ENCODE results near the gene CADM1. TPM values are rescaled to one million over a fixed set of nuclear protein-coding genes. Genes with fewer than 3 reads are reported as not detected.

The CADM1 gene
- polyA plus RNA-seq, 1 donor (not counting 4 experiments of a cell fraction or from before 2014, with no cell fraction given): 9.5 TPM

DNA sequence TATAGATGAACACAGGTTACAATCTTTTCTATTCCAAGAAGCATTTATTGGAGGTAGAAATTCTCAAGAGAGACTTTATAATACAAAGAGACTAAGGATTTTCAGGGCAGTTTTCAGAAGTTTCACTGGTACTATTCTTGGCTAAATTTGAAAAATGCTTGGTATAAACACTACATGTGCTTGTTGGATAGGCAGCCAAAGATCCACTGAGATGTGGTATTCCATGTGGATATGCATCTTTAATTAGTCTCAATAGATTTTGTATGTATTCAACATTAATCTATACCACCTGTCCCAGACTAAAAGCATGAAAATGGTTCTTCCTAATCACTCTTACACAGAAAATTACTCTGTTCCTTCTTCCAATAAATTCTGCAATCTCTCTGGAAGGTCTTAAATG, 232.6 kb downstream of the CADM1 start:
- no peaks in the 10 kb centered on the region for H3K36me3 ChIP-seq (ENCODE audit: control insufficient read depth in 2 of 2, extremely low read depth in 1 of 2, insufficient read depth in 2 of 2, low read length in 2 of 2)
- FAIRE-seq: no peak

DNA sequence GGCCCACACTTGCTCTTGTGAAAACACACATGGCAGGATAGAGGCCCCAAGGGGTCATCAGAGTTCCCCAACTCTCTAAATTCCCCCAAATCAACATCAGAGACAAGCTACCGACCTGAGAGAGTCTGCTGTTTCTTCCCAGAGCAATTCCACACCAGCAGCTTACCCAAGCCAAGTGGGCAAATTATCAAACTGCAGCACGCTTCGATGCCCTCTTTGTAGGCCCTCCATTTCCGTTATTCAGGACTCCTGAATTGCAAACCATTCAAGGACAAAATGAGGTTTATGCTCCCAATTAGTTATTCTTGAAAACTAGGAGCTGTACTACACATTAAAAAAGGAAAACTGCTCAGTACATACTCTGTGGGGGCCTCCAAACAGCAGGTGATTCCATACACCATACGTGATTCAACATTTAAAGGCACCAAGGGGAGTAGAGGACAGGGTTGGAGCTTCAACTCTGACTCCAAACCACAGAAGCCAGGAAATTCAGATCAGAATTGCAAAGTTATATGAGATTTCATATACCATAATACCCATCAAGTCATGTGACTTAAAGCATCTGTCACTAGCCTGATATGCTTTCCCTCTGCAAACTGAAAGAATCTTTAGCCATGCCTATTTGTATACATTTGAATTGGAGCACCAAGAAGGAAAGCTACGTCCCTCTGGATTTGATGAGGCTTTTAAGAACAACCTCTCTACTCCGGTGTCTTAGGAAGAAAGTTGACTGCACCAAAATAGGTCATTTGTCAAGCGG, 234.8 kb downstream of the CADM1 start:
- Histone ChIP-seq H3K9ac (ENCODE audit: control insufficient read depth, extremely low read depth, insufficient read depth, low read length) (no peak overlapping the region), H3K4me3 (ENCODE audit: control insufficient read depth in 2 of 3, extremely low read depth in 1 of 3, insufficient read depth in 2 of 3, low read depth in 1 of 3, low read length in 3 of 3) (no peak overlapping the region), H3K9me1 (ENCODE audit: control insufficient read depth, extremely low read depth, insufficient read depth, low read length) (no peaks in the 10 kb centered on the region), H3K27me3 (ENCODE audit: control insufficient read depth, extremely low read depth, insufficient read depth, low read length) (no peaks in the 10 kb centered on the region), H3K27ac (ENCODE audit: control insufficient read depth, insufficient read depth, low read length) (no peak overlapping the region), H3K4me2 (ENCODE audit: control insufficient read depth, extremely low read depth, insufficient read depth, low read depth, low read length) (no peak overlapping the region), H3K9me3 (ENCODE audit: control insufficient read depth, low read depth, low read length) (no peaks in the 10 kb centered on the region), H3K79me2 (ENCODE audit: control insufficient read depth, insufficient read depth, low read length) (no peaks in the 10 kb centered on the region), H2AFZ (ENCODE audit: control insufficient read depth, low read length) (no peak overlapping the region), H3K4me1 (ENCODE audit: control insufficient read depth, extremely low read depth, insufficient read depth, low read length) (peaks cover 3% of the 10 kb centered on the region), H4K20me1 (ENCODE audit: control insufficient read depth, extremely low read depth, insufficient read depth, low read length) (no peaks in the 10 kb centered on the region), H3K36me3 (ENCODE audit: control insufficient read depth in 2 of 2, extremely low read depth in 1 of 2, insufficient read depth in 2 of 2, low read length in 2 of 2) (no peaks in the 10 kb centered on the region)
- TF ChIP-seq, protein P1, sequence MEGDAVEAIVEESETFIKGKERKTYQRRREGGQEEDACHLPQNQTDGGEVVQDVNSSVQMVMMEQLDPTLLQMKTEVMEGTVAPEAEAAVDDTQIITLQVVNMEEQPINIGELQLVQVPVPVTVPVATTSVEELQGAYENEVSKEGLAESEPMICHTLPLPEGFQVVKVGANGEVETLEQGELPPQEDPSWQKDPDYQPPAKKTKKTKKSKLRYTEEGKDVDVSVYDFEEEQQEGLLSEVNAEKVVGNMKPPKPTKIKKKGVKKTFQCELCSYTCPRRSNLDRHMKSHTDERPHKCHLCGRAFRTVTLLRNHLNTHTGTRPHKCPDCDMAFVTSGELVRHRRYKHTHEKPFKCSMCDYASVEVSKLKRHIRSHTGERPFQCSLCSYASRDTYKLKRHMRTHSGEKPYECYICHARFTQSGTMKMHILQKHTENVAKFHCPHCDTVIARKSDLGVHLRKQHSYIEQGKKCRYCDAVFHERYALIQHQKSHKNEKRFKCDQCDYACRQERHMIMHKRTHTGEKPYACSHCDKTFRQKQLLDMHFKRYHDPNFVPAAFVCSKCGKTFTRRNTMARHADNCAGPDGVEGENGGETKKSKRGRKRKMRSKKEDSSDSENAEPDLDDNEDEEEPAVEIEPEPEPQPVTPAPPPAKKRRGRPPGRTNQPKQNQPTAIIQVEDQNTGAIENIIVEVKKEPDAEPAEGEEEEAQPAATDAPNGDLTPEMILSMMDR (optimal IDR thresholded peaks at IDR 0.05 in 1 of 3, IDR thresholded peaks at IDR 0.05 in 1 of 3, conservative IDR thresholded peaks at IDR 0.05 in 1 of 3; ENCODE audit: extremely low read depth in 1 of 3, insufficient read depth in 2 of 3, low read length in 3 of 3): no peak
- FAIRE-seq (no peak), DNase-seq (ENCODE audit: low read depth, low spot score) (no peak)
- dilution Hi-C loops (cut with MboI; ENCODE audit: extremely low pct_ligation_motif_present, low sequenced_read_pairs): no loop called here

More for the DNA sequence above, 232.6 kb downstream of the CADM1 start:
- Histone ChIP-seq H3K27ac (ENCODE audit: control insufficient read depth, insufficient read depth, low read length) (no peak overlapping the region), H3K9me3 (ENCODE audit: control insufficient read depth, low read depth, low read length) (no peaks in the 10 kb centered on the region), H3K4me1 (ENCODE audit: control insufficient read depth, extremely low read depth, insufficient read depth, low read length) (no peaks in the 10 kb centered on the region), H3K4me3 (ENCODE audit: control insufficient read depth in 2 of 3, extremely low read depth in 1 of 3, insufficient read depth in 2 of 3, low read depth in 1 of 3, low read length in 3 of 3) (no peak overlapping the region), H3K9ac (ENCODE audit: control insufficient read depth, extremely low read depth, insufficient read depth, low read length) (no peak overlapping the region), H3K79me2 (ENCODE audit: control insufficient read depth, insufficient read depth, low read length) (no peaks in the 10 kb centered on the region), H3K4me2 (ENCODE audit: control insufficient read depth, extremely low read depth, insufficient read depth, low read depth, low read length) (no peak overlapping the region), H3K9me1 (ENCODE audit: control insufficient read depth, extremely low read depth, insufficient read depth, low read length) (no peaks in the 10 kb centered on the region), H3K27me3 (ENCODE audit: control insufficient read depth, extremely low read depth, insufficient read depth, low read length) (no peaks in the 10 kb centered on the region), H2AFZ (ENCODE audit: control insufficient read depth, low read length) (no peak overlapping the region), H4K20me1 (ENCODE audit: control insufficient read depth, extremely low read depth, insufficient read depth, low read length) (no peaks in the 10 kb centered on the region)
- TF ChIP-seq, protein P1 (optimal IDR thresholded peaks at IDR 0.05 in 1 of 3, IDR thresholded peaks at IDR 0.05 in 1 of 3, conservative IDR thresholded peaks at IDR 0.05 in 1 of 3; ENCODE audit: extremely low read depth in 1 of 3, insufficient read depth in 2 of 3, low read length in 3 of 3): no peak
- TF ChIP-seq EZH2 (IDR thresholded peaks at IDR 0.05; ENCODE audit: low read length): no peak
- no peak for DNase-seq (ENCODE audit: low read depth, low spot score)
- dilution Hi-C loops (cut with MboI; ENCODE audit: extremely low pct_ligation_motif_present, low sequenced_read_pairs): no loop called here

All from keratinocyte (primary cell).